HCT116 (cell line): ENCODE results near the gene DUSP3. TPM values are rescaled to one million over a fixed set of nuclear protein-coding genes. Genes with fewer than 3 reads are reported as not detected.

Experiments used
- ATF3 ChIP-seq: IDR thresholded peaks from 2 replicates; pipeline ENCODE4 v1.6.1; 2012
- CTCF ChIP-seq, 3 experiments: fragments of 200-600 bp in 1 of 3; sonication (generic) in 1 of 3; IDR thresholded peaks in 2 of 3; conservative IDR thresholded peaks in 1 of 3; 2 replicates each; pipeline ENCODE4 v1.5.1; 2012 to 2017; ENCODE audit warnings: low read depth in 2 of 3, low read length in 2 of 3, antibody characterized with exemption in 1 of 3, borderline replicate concordance in 1 of 3, control low read depth in 1 of 3, mild to moderate bottlenecking in 1 of 3, mixed read lengths in 1 of 3, mixed run types in 1 of 3, moderate library complexity in 1 of 3; ENCODE audit not compliant: insufficient read depth in 1 of 3
- EGR1 ChIP-seq: IDR thresholded peaks from 2 replicates; pipeline ENCODE4 v1.6.1; 2012; ENCODE audit warnings: low read depth
- EZH2 ChIP-seq: fragments of 200-600 bp; sonication (generic); IDR thresholded peaks from 2 replicates; pipeline ENCODE4 v1.6.1; 2017; ENCODE audit warnings: antibody characterized with exemption, mixed run types
- EZH2phosphoT487 ChIP-seq: fragments of 200-600 bp; IDR thresholded peaks from 2 replicates; pipeline ENCODE4 v1.6.1; 2018; ENCODE audit warnings: antibody characterized with exemption, borderline replicate concordance
- POLR2A ChIP-seq: IDR thresholded peaks from 2 replicates; pipeline ENCODE4 v1.7.0; 2011; ENCODE audit warnings: borderline replicate concordance; ENCODE audit not compliant: insufficient read depth, insufficient read length; ENCODE audit errors: extremely low read depth
- TCF7L2 ChIP-seq: IDR thresholded peaks from 2 replicates; pipeline ENCODE4 v1.7.0; 2011; ENCODE audit warnings: borderline replicate concordance, inconsistent platforms; ENCODE audit not compliant: insufficient read depth, insufficient read length; ENCODE audit errors: extremely low read depth
- ZNF274 ChIP-seq: fragments of 200-500 bp; sonication (Bioruptor generic); IDR thresholded peaks from 2 replicates; pipeline ENCODE4 v1.6.1; 2014; ENCODE audit warnings: mild to moderate bottlenecking, low read depth, low read length, inconsistent platforms
- total RNA-seq: library from RNA; stranded (reverse); gene quantifications from one replicate; pipeline ENCODE4 v1.2.1, GENCODE V29; 2021; ENCODE audit not compliant: unreplicated experiment
- TF ChIP-seq, protein P1 (sequence below): IDR thresholded peaks from 2 replicates; pipeline ENCODE4 v1.6.1; 2011; ENCODE audit warnings: mild to moderate bottlenecking, low read length, moderate library complexity; ENCODE audit not compliant: insufficient replicate concordance; ENCODE audit errors: extremely low read depth

Gene DUSP3
- total RNA-seq, 1 experiment from 2014 or later = 29.6 TPM

DNA sequence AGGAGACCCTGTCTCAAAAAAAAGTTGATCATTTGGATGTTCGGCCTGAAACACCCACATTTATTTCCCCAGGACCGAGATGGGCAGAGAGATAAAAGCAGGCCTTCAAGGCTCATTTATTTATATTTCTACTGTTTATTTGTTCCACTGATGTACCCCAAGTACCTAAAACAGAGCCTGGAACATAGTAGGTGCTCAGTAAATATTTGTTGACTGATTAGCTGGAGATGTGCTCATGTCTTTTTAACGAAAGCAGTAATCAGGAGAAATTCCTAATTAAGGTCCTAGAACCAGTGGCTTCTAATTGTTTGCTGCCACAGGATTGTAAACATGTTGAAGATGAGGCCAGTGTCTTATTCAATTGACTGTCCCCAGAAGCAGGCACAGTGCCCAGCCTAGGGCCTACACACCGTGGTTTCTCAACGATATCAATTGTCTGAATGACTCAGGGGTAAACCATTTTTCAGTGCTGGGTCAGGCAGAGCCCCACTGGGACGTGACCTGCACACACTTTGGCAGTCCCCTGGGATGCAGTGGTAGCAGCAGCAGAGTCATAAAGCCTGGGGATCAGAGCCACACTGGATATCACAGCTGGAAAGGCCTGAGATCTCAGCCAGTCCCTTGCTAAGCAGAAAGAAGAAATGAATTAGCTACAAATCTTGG, 54.9 kb downstream of the DUSP3 start (continued):
- TF ChIP-seq, protein P1, sequence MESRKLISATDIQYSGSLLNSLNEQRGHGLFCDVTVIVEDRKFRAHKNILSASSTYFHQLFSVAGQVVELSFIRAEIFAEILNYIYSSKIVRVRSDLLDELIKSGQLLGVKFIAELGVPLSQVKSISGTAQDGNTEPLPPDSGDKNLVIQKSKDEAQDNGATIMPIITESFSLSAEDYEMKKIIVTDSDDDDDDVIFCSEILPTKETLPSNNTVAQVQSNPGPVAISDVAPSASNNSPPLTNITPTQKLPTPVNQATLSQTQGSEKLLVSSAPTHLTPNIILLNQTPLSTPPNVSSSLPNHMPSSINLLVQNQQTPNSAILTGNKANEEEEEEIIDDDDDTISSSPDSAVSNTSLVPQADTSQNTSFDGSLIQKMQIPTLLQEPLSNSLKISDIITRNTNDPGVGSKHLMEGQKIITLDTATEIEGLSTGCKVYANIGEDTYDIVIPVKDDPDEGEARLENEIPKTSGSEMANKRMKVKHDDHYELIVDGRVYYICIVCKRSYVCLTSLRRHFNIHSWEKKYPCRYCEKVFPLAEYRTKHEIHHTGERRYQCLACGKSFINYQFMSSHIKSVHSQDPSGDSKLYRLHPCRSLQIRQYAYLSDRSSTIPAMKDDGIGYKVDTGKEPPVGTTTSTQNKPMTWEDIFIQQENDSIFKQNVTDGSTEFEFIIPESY = no peak
- no peak for TF ChIP-seq TCF7L2
- TF ChIP-seq ZNF274 = no peak
- no peak for TF ChIP-seq POLR2A
- TF ChIP-seq ATF3 = no peak
- no peak for TF ChIP-seq CTCF (IDR thresholded peaks at IDR 0.05 in 2 of 3, conservative IDR thresholded peaks at IDR 0.05 in 1 of 3; ENCODE audit: borderline replicate concordance in 1 of 3, insufficient read depth in 1 of 3, low read depth in 2 of 3, low read length in 2 of 3)
- no peak for TF ChIP-seq EZH2
- no peak for TF ChIP-seq EZH2phosphoT487
- no peak for TF ChIP-seq EGR1
